Right lobe of liver (tissue), 4 donors: ENCODE results near the gene ANKRD53.

Experiments
- POLR2A ChIP-seq: fragments of 450-650 bp; IDR thresholded peaks from one replicate; pipeline ENCODE4 v1.6.1; 2017; ENCODE audit warnings: antibody characterized with exemption, mild to moderate bottlenecking
- TF ChIP-seq, protein P1 (sequence below), 4 donors: fragments of 200-600 bp in 3 of 4; fragments of 450-650 bp in 1 of 4; IDR thresholded peaks; one replicate each; pipeline versions ENCODE4 v1.5.1 to v1.8.0; 2016 to 2022; ENCODE audit warnings: antibody characterized with exemption in 4 of 4, mild to moderate bottlenecking in 2 of 4
- donor health status: DM: no; HTN: no; CAD: no.
- donor health status: DM: no; HTN: no; CAD: no.
- donor health status: DM: no; HTN: yes; CAD: no.

DNA sequence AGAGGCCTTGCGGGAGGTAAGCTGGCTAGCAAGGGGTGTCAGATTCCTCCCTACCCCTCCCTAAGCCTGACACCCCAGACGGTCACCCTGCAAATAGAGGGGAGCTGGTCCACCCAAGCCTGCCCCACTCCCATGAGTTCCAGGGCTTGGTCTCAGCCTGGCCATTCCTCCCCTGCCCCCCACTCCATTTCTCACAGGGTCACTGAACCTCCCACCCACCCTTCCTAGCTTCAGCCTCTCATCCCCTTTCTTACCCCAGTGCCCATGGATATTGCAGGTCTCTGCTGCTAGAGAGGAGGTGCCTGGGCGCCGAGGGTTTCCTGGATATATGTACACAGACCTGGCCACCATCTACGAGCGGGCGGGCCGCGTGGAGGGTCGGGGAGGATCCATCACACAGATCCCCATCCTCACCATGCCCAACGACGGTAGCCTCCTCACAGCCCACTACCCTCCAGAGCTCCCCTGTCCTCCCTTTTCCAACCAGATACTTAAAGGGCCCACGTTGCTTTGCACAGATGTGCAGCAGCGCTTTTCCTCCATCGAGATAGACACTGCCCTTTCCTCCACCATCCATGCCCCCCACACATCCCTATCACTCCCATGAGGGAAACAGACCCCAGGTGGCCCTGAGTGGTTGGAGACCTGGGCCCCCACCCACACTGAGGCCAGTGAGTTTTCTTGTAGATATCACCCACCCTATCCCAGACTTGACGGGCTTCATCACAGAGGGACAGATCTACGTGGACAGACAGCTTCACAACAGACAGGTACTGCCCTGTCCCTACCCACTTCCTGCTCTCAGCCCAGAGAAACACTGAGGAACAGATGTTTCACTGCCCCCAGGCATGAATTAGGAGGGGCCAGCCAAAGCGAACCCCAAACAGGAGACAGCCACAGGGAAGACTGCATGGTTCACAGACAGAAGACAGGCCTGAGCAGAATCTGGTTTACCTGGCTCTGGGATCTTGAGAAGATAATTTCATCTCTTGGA, 15.2 kb upstream of the ANKRD53 start:
- TF ChIP-seq, protein P1, sequence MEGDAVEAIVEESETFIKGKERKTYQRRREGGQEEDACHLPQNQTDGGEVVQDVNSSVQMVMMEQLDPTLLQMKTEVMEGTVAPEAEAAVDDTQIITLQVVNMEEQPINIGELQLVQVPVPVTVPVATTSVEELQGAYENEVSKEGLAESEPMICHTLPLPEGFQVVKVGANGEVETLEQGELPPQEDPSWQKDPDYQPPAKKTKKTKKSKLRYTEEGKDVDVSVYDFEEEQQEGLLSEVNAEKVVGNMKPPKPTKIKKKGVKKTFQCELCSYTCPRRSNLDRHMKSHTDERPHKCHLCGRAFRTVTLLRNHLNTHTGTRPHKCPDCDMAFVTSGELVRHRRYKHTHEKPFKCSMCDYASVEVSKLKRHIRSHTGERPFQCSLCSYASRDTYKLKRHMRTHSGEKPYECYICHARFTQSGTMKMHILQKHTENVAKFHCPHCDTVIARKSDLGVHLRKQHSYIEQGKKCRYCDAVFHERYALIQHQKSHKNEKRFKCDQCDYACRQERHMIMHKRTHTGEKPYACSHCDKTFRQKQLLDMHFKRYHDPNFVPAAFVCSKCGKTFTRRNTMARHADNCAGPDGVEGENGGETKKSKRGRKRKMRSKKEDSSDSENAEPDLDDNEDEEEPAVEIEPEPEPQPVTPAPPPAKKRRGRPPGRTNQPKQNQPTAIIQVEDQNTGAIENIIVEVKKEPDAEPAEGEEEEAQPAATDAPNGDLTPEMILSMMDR (IDR thresholded peaks at IDR 0.05), result no peak
- TF ChIP-seq POLR2A, result no peak
